Measurements from ENCODE around the gene ELMO2.

ELMO2 gene

GRCh38 chr20:46332373-46333160 is 73.8 kb downstream of the ELMO2 start:
- DNase-seq, result no peak

- no peak for DNase-seq
These were observed 74.6 kb downstream of the ELMO2 start for GRCh38 chr20:46331611-46332361.

GRCh38 chr20:46330831-46331371 is 75.5 kb downstream of the ELMO2 start:
- no peak for DNase-seq

- DNase-seq, result no peak
These were observed 76.2 kb downstream of the ELMO2 start for GRCh38 chr20:46330072-46330763.

DNA sequence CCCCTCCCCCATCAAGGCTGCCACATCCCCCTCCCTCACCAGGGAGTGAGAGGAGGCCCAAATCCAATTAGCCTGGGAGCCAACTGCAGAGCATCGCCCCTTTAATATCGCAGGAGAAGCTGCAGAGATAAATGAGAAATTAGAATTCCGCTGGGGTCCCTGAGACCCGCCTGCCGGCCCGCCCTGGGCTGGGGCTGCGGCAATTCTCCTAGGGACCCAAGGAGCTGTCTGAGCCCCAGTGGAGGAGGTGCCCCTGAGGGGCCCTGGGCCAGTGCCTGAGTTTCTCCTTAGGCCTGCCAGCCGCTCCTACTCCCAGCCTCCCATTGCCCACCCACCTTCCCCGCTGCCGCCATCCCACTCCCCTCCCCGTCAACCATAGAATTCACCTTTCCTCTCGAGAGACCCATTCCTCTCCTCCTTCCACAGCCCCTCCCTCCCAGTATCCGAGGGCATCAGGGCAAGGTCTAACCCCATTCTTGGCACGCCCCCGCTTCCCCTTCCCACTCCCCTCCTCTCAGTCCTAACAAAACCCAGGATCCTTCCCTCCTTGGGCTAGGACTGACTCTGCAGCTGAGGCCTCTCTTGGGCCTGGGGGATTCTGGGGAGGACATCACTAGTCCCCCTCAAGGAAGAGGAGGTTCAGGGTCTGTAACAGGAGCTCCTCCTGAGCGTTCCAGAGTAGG is 78.1 kb downstream of the ELMO2 start:
- no peak for DNase-seq

- DNase-seq, result no peak
These were observed 78.9 kb downstream of the ELMO2 start for GRCh38 chr20:46327557-46327956.

- no peak for DNase-seq
These were observed 80.6 kb downstream of the ELMO2 start for GRCh38 chr20:46325789-46326188.

GRCh38 chr20:46324960-46325703 is 81.3 kb downstream of the ELMO2 start:
- no peak for DNase-seq

DNA sequence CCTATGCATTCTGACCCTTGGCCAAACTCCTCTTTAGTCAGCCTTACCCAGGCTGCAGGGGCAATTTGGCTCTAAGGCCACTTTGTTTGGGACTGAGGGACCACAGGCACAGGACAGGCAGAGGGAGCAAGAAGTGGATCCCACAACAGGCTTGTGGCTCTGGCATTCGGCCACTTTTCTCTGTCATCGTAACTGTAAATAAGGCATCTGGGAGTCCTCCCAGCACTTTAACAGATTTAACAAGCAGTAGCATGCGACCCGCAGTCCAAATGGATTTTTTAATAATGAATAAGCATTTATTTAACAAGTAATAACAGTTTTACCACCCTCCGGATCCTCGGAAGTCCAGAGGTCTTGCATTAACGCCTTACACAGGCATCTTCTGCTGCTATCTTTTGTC is 82.0 kb downstream of the ELMO2 start:
- no peak for DNase-seq

DNA sequence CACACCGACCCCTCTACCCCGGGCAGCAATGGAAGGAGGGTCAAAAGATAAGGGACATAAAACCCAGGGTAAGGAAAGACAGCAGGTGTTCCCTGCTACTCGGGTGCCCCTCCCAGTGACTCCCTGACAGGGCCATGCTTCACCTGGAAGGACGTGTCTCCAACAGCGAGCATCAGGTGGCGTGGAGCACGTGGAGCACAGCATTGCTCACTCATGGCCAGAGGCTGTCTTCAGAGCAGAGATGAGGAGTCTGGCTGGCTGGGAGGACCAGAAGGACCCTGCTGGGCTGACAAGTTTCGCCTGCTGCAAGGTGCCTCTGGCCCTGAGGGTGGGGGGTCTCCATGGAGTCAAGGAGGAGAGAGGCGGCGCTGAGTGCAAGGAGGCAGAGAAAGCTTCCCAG is 82.9 kb downstream of the ELMO2 start:
- no peak for DNase-seq

DNA sequence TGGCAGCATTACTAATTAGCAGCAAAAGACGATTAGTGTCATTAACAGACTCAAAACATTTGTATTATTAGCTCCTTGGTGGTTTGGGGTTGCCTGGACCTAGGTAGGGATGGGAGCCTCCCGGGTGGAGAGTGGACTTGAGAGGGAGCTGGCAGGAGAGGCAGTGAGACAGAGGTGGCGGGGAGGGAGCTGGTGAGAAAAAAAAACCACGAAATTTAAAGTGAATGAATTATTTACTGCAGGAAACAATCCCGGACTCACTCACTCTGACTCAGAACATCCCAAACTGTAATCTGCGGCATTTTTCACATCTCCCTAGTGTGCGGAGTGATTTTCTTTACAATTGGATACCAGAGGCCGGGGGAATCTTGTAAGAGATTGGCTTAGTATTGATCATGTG is 83.8 kb downstream of the ELMO2 start:
- no peak for DNase-seq

- no peak for DNase-seq
These were observed 88.7 kb downstream of the ELMO2 start for GRCh38 chr20:46317685-46318177.

DNA sequence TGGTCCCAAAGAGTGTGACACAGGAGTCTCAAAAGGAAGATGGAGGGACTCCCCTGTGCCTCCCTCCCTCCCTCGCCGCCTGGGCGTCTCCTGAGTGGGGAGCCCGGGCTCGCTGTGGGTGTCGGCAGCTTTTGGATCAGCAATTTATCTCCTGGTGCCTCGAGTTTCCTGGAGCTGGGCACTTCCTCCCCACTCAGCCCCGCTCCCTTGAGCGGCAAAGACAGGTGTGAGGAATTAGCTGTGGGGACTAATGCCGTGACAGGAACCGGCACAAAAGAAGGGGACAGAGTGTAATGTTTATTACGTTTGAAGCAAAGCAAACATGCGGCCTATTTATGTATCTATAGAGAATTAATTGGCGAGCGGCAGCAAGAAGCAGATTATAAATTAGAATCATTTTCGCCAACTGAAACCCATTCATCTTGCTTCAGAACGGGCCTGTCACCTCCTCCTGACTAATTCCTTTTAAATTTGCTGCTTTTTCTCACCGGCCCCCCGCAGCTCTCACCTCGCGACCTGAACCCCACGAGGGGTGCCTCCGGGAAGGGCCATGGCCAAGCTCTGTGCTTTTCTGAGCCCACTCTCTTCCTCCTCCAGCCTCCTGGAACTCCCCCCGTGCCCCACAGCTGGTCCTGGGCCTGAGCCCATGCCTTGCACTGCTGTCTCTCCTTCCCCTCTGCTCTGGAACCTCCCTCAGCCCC is 89.3 kb downstream of the ELMO2 start:
- no peak for DNase-seq

Data from cerebellar nuclear complex (tissue), 1 donor.